HK-2 (cell line): ENCODE measurements around the gene DENND2C.

Experiments used
- DNase-seq: peaks from one replicate; pipeline ENCODE4 v3.0.0-alpha.2; 2018; ENCODE audit not compliant: unreplicated experiment

DENND2C gene

GRCh38 chr1:114676115-114676514 is 6.3 kb upstream of the DENND2C start:
- no peak for DNase-seq

GRCh38 chr1:114671939-114672275 is 2.1 kb upstream of the DENND2C start:
- DNase-seq: no peak

- DNase-seq: no peak
Observed at GRCh38 chr1:114671011-114671938, 1.4 kb upstream of the DENND2C start.

- DNase-seq: peak; percentile 91
Observed at GRCh38 chr1:114670083-114671010, 498 bp upstream of the DENND2C start.

GRCh38 chr1:114668784-114669561 is 876 bp downstream of the DENND2C start:
- DNase-seq: no peak

- no peak for DNase-seq
Observed at GRCh38 chr1:114668373-114668772, 1.5 kb downstream of the DENND2C start.

GRCh38 chr1:114666954-114667353 is 2.9 kb downstream of the DENND2C start:
- DNase-seq: no peak

- DNase-seq: no peak
Observed at GRCh38 chr1:114660238-114660637, 9.6 kb downstream of the DENND2C start.

GRCh38 chr1:114651893-114652292 is 18.0 kb downstream of the DENND2C start:
- no peak for DNase-seq

- no peak for DNase-seq
Observed at GRCh38 chr1:114648503-114648902, 21.3 kb downstream of the DENND2C start.

GRCh38 chr1:114641377-114641776 is 28.5 kb downstream of the DENND2C start:
- no peak for DNase-seq

- DNase-seq: no peak
Observed at GRCh38 chr1:114638910-114639309, 30.9 kb downstream of the DENND2C start.

GRCh38 chr1:114632427-114632826 is 37.4 kb downstream of the DENND2C start:
- DNase-seq: no peak

GRCh38 chr1:114627107-114627506 is 42.7 kb downstream of the DENND2C start:
- DNase-seq: no peak

GRCh38 chr1:114623364-114623763 is 46.5 kb downstream of the DENND2C start:
- DNase-seq: no peak

GRCh38 chr1:114620419-114620818 is 49.4 kb downstream of the DENND2C start:
- DNase-seq: no peak

GRCh38 chr1:114618606-114619005 is 51.2 kb downstream of the DENND2C start:
- no peak for DNase-seq

GRCh38 chr1:114610546-114611245 is 59.2 kb downstream of the DENND2C start:
- no peak for DNase-seq

GRCh38 chr1:114609826-114610225 is 60.0 kb downstream of the DENND2C start:
- DNase-seq: no peak

GRCh38 chr1:114609026-114609425 is 60.8 kb downstream of the DENND2C start:
- DNase-seq: no peak

GRCh38 chr1:114607223-114607622 is 62.6 kb downstream of the DENND2C start:
- DNase-seq: no peak
